ENCODE results near the gene CCAR1.
A peak's percentile ranks its signal among the peaks of the same experiment; 100 is the strongest.
"Not testable (repeated sequence)": the region's sequence is repeated elsewhere in the genome, so short reads cannot be mapped to it uniquely, and the experiment has no call there.

CCAR1 gene

DNA sequence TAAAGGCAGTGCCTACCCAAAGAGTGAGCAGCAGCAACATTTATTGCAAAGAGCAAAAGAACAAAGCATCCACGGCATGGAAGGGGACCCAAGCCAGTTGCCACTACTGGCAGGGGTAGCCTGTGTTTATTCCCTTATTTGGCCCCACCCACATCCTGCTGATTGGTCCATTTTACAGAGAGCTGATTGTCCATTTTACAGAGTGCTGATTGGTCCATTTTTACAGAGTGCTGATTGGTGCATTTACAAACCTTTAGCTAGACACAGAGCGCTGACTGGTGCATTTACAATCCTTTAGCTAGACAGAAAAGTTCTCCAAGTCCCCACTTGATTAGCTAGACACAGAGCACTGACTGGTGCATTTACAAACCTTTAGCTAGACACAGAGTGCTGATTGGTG is 101.6 kb downstream of the CCAR1 start:
- H3K9ac ChIP-seq (ENCODE audit: low read depth, low read length, poor library complexity); H4K91ac ChIP-seq (ENCODE audit: low read depth, low read length, poor library complexity); H2BK15ac ChIP-seq (ENCODE audit: low read length); H3K4ac ChIP-seq (ENCODE audit: low read length); H2BK120ac ChIP-seq (ENCODE audit: low read depth, low read length); H3K79me1 ChIP-seq (ENCODE audit: low read depth, low read length); H3K14ac ChIP-seq (ENCODE audit: low read length); H3K4me1 ChIP-seq (ENCODE audit: control insufficient read depth in 2 of 2, insufficient read depth in 1 of 2, low read depth in 1 of 2, low read length in 2 of 2); H2BK5ac ChIP-seq (ENCODE audit: low read length); H3K18ac ChIP-seq (ENCODE audit: low read length); H3K27me3 ChIP-seq (ENCODE audit: control insufficient read depth in 3 of 3, insufficient read depth in 3 of 3, low read depth in 1 of 3, low read length in 3 of 3); H2BK12ac ChIP-seq (ENCODE audit: low read length); H3K4me3 ChIP-seq (ENCODE audit: low read length in 2 of 2); H3K36me3 ChIP-seq (replicated peaks in 1 of 2; ENCODE audit: control insufficient read depth in 2 of 2, insufficient read depth in 2 of 2, low read length in 2 of 2); H3K4me2 ChIP-seq (ENCODE audit: insufficient read depth, low read length, poor library complexity, severe bottlenecking); H4K8ac ChIP-seq (ENCODE audit: low read depth, low read length); H3K27ac ChIP-seq (replicated peaks; ENCODE audit: low read length); H2AK5ac ChIP-seq (ENCODE audit: low read depth, low read length); DNase-seq (ENCODE audit: low spot score); H2AFZ ChIP-seq (ENCODE audit: low read length); H3K9me3 ChIP-seq (replicated peaks in 1 of 2; ENCODE audit: control insufficient read depth in 2 of 2, insufficient read depth in 1 of 2, low read depth in 1 of 2, low read length in 2 of 2); H3K23ac ChIP-seq (ENCODE audit: low read depth, low read length, poor library complexity): not testable (repeated sequence)
- no CpG with 5 or more reads among the region's 2 CpGs for WGBS, 2 donors (ENCODE audit: extremely low coverage in 2 of 2, insufficient read length in 2 of 2, insufficient replicate concordance in 1 of 2)

GRCh38 chr10:68826764-68827591 is 105.9 kb downstream of the CCAR1 start, which contains the start of gene STOX1:
Gene STOX1, plus strand, starts transcription at chr10:68827531. Its CDS starts 93 bp downstream, at chr10:68827624.
- Histone ChIP-seq H2BK15ac (ENCODE audit: low read length) (peak within 1 kb of the TSS; percentile 81), H3K27ac (replicated peaks; ENCODE audit: low read length) (peak within 1 kb of the TSS; percentile 61), H3K4me3 (ENCODE audit: low read length in 2 of 2) (peak within 1 kb of the TSS; percentile 56 to 87), H3K14ac (ENCODE audit: low read length) (peak within 1 kb of the TSS; percentile 63), H2AFZ (ENCODE audit: low read length) (peak within 1 kb of the TSS; percentile 99), H3K23ac (ENCODE audit: low read depth, low read length, poor library complexity) (peak within 1 kb of the TSS; percentile 60), H3K18ac (ENCODE audit: low read length) (peak within 1 kb of the TSS; percentile 97), H2BK5ac (ENCODE audit: low read length) (peak within 1 kb of the TSS; percentile 66), H3K4me2 (ENCODE audit: insufficient read depth, low read length, poor library complexity, severe bottlenecking) (peak within 1 kb of the TSS; percentile 96), H2AK5ac (ENCODE audit: low read depth, low read length) (peak within 1 kb of the TSS; percentile 86), H2BK12ac (ENCODE audit: low read length) (peak within 1 kb of the TSS; percentile 63), H2BK120ac (ENCODE audit: low read depth, low read length) (peak within 1 kb of the TSS; percentile 76), H3K9ac (ENCODE audit: low read depth, low read length, poor library complexity) (peak within 1 kb of the TSS; percentile 86), H4K91ac (ENCODE audit: low read depth, low read length, poor library complexity) (no peak within 1 kb of the TSS), H3K36me3 (replicated peaks in 1 of 2; ENCODE audit: control insufficient read depth in 2 of 2, insufficient read depth in 2 of 2, low read length in 2 of 2) (peaks cover 0 to 2% of the 10 kb centered on the region in 2 donors), H3K27me3 (ENCODE audit: control insufficient read depth in 3 of 3, insufficient read depth in 3 of 3, low read depth in 1 of 3, low read length in 3 of 3) (no peaks in the 10 kb centered on the region), H3K9me3 (replicated peaks in 1 of 2; ENCODE audit: control insufficient read depth in 2 of 2, insufficient read depth in 1 of 2, low read depth in 1 of 2, low read length in 2 of 2) (no peaks in the 10 kb centered on the region), H4K8ac (ENCODE audit: low read depth, low read length) (no peak within 1 kb of the TSS), H3K4ac (ENCODE audit: low read length) (no peak within 1 kb of the TSS), H3K79me1 (ENCODE audit: low read depth, low read length) (peaks cover 2% of the 10 kb centered on the region), H3K4me1 (ENCODE audit: control insufficient read depth in 2 of 2, insufficient read depth in 1 of 2, low read depth in 1 of 2, low read length in 2 of 2) (peaks cover 3% of the 10 kb centered on the region in 2 donors)
- DNase-seq (ENCODE audit: low spot score): peak; percentile 73
- no CpG with 5 or more reads among the region's 63 CpGs for WGBS, 2 donors (ENCODE audit: extremely low coverage in 2 of 2, insufficient read length in 2 of 2, insufficient replicate concordance in 1 of 2)

GRCh38 chr10:68827592-68827959 is 106.5 kb downstream of the CCAR1 start:
- H3K36me3 ChIP-seq (replicated peaks in 1 of 2; ENCODE audit: control insufficient read depth in 2 of 2, insufficient read depth in 2 of 2, low read length in 2 of 2); H3K4ac ChIP-seq (ENCODE audit: low read length); H3K14ac ChIP-seq (ENCODE audit: low read length); H3K18ac ChIP-seq (ENCODE audit: low read length); H3K79me1 ChIP-seq (ENCODE audit: low read depth, low read length); H4K91ac ChIP-seq (ENCODE audit: low read depth, low read length, poor library complexity); H3K27me3 ChIP-seq (ENCODE audit: control insufficient read depth in 3 of 3, insufficient read depth in 3 of 3, low read depth in 1 of 3, low read length in 3 of 3); H2AK5ac ChIP-seq (ENCODE audit: low read depth, low read length); DNase-seq (ENCODE audit: low spot score); H2BK5ac ChIP-seq (ENCODE audit: low read length); H2BK15ac ChIP-seq (ENCODE audit: low read length); H2BK120ac ChIP-seq (ENCODE audit: low read depth, low read length); H4K8ac ChIP-seq (ENCODE audit: low read depth, low read length); H3K4me1 ChIP-seq (ENCODE audit: control insufficient read depth in 2 of 2, insufficient read depth in 1 of 2, low read depth in 1 of 2, low read length in 2 of 2); H3K9me3 ChIP-seq (replicated peaks in 1 of 2; ENCODE audit: control insufficient read depth in 2 of 2, insufficient read depth in 1 of 2, low read depth in 1 of 2, low read length in 2 of 2); H2BK12ac ChIP-seq (ENCODE audit: low read length): not testable (repeated sequence)
- Histone ChIP-seq H2AFZ (ENCODE audit: low read length) (peak overlapping the region; percentile 99), H3K27ac (replicated peaks; ENCODE audit: low read length) (peak overlapping the region; percentile 61), H3K9ac (ENCODE audit: low read depth, low read length, poor library complexity) (peak overlapping the region; percentile 77), H3K4me3 (ENCODE audit: low read length in 2 of 2) (peak overlapping the region; percentile 55 to 86), H3K4me2 (ENCODE audit: insufficient read depth, low read length, poor library complexity, severe bottlenecking) (peak overlapping the region; percentile 96), H3K23ac (ENCODE audit: low read depth, low read length, poor library complexity) (peak overlapping the region; percentile 60)
- whole genome bisulfite sequencing, 2 donors (ENCODE audit: extremely low coverage in 2 of 2, insufficient read length in 2 of 2, insufficient replicate concordance in 1 of 2): no CpG with 5 or more reads among the region's 58 CpGs

DNA sequence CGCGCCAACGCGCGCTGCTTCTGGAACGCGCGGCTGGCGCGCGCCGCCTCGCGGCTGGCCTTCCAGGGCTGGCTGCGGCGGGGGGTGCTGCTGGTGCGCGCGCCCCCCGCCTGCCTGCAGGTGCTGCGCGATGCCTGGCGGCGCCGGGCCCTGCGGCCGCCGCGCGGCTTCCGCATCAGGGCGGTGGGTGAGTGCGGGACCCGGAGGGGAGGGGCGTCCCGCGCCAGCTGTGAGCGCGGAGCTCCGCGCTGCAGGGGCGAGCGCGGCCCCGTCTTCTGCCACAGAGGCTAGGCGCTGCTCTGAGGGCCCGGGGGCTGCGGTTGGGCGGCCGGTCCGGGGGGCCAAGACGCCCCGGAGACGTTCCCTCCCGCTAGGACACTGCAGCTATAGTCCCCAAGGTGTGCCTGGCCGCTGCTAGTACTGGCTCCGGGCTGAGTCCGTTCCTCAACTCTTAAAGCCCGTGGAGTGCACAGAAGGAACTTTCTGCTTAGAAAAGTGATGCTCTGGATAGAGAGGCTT is 107.1 kb downstream of the CCAR1 start:
- WGBS, 2 donors (ENCODE audit: extremely low coverage in 2 of 2, insufficient read length in 2 of 2, insufficient replicate concordance in 1 of 2): no CpG with 5 or more reads among the region's 59 CpGs

More for the DNA sequence above, 107.1 kb downstream of the CCAR1 start:
- Histone ChIP-seq H3K4me2 (ENCODE audit: insufficient read depth, low read length, poor library complexity, severe bottlenecking) (peak overlapping the region; percentile 71), H3K4me3 (ENCODE audit: low read length in 2 of 2) (peak overlapping the region; percentile 56 to 87), H3K9ac (ENCODE audit: low read depth, low read length, poor library complexity) (peak overlapping the region; percentile 86), H3K18ac (ENCODE audit: low read length) (peak overlapping the region; percentile 97), H2AFZ (ENCODE audit: low read length) (peak overlapping the region; percentile 96), H2BK12ac (ENCODE audit: low read length) (peak overlapping the region; percentile 63)
- not testable (repeated sequence) for H2BK15ac ChIP-seq (ENCODE audit: low read length); DNase-seq (ENCODE audit: low spot score); H3K4ac ChIP-seq (ENCODE audit: low read length); H2AK5ac ChIP-seq (ENCODE audit: low read depth, low read length); H3K79me1 ChIP-seq (ENCODE audit: low read depth, low read length); H3K27ac ChIP-seq (replicated peaks; ENCODE audit: low read length); H4K91ac ChIP-seq (ENCODE audit: low read depth, low read length, poor library complexity); H3K9me3 ChIP-seq (replicated peaks in 1 of 2; ENCODE audit: control insufficient read depth in 2 of 2, insufficient read depth in 1 of 2, low read depth in 1 of 2, low read length in 2 of 2); H4K8ac ChIP-seq (ENCODE audit: low read depth, low read length); H3K23ac ChIP-seq (ENCODE audit: low read depth, low read length, poor library complexity); H3K4me1 ChIP-seq (ENCODE audit: control insufficient read depth in 2 of 2, insufficient read depth in 1 of 2, low read depth in 1 of 2, low read length in 2 of 2); H2BK5ac ChIP-seq (ENCODE audit: low read length); H3K27me3 ChIP-seq (ENCODE audit: control insufficient read depth in 3 of 3, insufficient read depth in 3 of 3, low read depth in 1 of 3, low read length in 3 of 3); H2BK120ac ChIP-seq (ENCODE audit: low read depth, low read length); H3K14ac ChIP-seq (ENCODE audit: low read length); H3K36me3 ChIP-seq (replicated peaks in 1 of 2; ENCODE audit: control insufficient read depth in 2 of 2, insufficient read depth in 2 of 2, low read length in 2 of 2)
